ENCODE results near the gene UVRAG.

The UVRAG gene

DNA sequence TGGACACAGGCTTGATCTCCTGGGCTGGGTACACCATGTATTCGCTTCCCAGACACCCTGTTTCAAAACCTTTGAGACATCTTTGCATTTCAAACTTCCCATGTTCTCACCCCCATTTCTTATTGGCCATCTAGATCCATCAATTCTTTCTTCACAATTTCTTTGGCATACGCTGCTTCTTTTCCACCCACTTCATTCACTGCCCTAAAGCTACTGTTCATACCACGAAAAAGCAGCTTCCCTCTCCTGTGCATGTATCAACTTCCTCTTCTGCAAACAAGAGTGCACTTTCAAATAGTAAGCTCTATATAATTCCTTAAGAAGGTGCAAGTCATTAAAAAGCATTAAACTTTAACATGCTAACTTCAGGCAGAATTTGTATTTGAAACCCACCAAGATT, 21.4 kb downstream of the UVRAG start:
- no peak for DNase-seq (ENCODE audit: low read depth)
- H3K4me3 ChIP-seq (ENCODE audit: low read depth, low read length), result no peak overlapping the region

DNA sequence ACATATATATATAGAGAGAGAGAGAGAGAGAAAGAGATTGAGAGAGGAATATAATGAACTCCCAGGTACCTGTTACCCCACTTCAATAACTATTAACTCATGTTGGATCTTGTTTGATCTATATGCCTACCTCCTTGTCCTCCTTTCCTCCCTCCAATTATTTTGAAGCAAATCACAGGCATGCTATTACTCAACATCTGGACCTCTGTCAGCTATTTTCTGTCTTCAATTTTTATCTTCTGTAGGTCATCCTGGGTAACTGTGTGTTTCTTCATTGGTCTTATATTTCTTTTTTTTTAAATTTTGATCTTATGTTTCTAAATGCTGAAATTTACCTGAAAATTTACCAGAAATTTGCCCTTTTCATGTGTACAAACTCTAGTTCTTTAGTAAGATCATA, 24.8 kb downstream of the UVRAG start:
- H3K4me3 ChIP-seq (ENCODE audit: low read depth, low read length), result no peak overlapping the region
- no peak for DNase-seq (ENCODE audit: low read depth)
- TF ChIP-seq, protein P1, sequence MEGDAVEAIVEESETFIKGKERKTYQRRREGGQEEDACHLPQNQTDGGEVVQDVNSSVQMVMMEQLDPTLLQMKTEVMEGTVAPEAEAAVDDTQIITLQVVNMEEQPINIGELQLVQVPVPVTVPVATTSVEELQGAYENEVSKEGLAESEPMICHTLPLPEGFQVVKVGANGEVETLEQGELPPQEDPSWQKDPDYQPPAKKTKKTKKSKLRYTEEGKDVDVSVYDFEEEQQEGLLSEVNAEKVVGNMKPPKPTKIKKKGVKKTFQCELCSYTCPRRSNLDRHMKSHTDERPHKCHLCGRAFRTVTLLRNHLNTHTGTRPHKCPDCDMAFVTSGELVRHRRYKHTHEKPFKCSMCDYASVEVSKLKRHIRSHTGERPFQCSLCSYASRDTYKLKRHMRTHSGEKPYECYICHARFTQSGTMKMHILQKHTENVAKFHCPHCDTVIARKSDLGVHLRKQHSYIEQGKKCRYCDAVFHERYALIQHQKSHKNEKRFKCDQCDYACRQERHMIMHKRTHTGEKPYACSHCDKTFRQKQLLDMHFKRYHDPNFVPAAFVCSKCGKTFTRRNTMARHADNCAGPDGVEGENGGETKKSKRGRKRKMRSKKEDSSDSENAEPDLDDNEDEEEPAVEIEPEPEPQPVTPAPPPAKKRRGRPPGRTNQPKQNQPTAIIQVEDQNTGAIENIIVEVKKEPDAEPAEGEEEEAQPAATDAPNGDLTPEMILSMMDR (IDR thresholded peaks at IDR 0.05; ENCODE audit: control insufficient read depth, extremely low read depth, insufficient read depth), result no peak

More for the DNA sequence above, 21.4 kb downstream of the UVRAG start:
- TF ChIP-seq, protein P1 (IDR thresholded peaks at IDR 0.05; ENCODE audit: control insufficient read depth, extremely low read depth, insufficient read depth), result no peak

DNA sequence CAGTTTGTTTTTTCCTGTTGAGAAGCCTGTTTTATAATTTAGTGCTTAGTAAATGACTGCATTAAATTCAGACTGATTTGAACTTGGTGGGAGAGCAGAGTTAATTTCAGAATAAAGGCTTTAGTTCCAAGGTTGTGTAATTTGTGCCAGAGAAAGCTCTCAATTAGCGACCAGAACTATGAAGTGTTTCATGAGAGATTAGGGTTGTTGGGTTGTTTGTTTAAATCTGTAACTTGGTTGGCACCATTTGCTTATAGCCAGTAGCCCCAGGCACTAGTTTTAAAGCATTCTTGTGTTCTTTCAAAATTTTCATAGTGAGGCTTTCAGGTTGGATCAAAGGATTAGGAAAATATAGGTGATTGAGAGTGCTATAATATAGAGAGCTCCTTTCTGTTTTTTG, 25.5 kb downstream of the UVRAG start:
- DNase-seq (ENCODE audit: low read depth), result no peak
- H3K4me3 ChIP-seq (ENCODE audit: low read depth, low read length), result no peak overlapping the region
- TF ChIP-seq, protein P1 (IDR thresholded peaks at IDR 0.05; ENCODE audit: control insufficient read depth, extremely low read depth, insufficient read depth), result no peak

DNA sequence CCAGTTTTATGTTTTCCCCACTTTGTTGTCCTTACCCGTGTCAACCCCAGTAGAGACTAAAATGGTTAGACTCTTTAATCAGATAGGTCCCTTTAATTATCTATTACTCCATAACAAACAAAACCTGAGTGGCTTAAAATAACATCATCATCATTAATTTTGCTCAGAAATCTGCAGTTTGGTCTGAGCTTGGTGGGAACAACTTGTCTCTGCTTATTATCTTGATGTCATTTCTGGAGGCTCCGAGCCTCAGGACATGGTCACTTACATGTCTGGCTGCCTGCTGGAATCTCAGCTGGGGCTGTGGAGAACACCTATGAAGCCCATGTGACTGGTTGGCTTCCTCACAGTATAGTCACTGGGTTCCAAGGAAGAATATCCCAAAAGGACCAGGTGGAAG, 26.7 kb downstream of the UVRAG start:
- no peak for DNase-seq (ENCODE audit: low read depth)
- no peak overlapping the region for H3K4me3 ChIP-seq (ENCODE audit: low read depth, low read length)
- TF ChIP-seq, protein P1 (IDR thresholded peaks at IDR 0.05; ENCODE audit: control insufficient read depth, extremely low read depth, insufficient read depth), result no peak

DNA sequence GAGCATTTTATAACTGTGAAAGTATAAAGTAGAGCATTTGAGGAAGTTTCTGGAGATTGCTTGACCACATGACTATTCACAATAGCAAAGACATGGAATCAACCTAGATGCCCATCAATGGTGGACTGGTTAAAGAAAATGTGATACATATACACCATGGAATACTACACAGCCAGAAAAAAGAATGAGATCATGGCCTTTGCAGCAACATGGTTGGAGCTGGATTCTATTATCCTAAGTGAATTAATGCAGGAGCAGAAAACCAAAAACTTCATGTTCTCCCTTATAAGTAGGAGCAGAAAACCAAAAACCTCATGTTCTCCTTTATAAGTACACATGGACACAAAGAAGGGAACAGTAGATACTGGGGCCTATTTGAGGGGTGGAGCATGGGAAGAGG, 30.3 kb downstream of the UVRAG start:
- H3K4me3 ChIP-seq (ENCODE audit: low read depth, low read length), result no peak overlapping the region
- TF ChIP-seq, protein P1 (IDR thresholded peaks at IDR 0.05; ENCODE audit: control insufficient read depth, extremely low read depth, insufficient read depth), result no peak
- DNase-seq (ENCODE audit: low read depth), result no peak

DNA sequence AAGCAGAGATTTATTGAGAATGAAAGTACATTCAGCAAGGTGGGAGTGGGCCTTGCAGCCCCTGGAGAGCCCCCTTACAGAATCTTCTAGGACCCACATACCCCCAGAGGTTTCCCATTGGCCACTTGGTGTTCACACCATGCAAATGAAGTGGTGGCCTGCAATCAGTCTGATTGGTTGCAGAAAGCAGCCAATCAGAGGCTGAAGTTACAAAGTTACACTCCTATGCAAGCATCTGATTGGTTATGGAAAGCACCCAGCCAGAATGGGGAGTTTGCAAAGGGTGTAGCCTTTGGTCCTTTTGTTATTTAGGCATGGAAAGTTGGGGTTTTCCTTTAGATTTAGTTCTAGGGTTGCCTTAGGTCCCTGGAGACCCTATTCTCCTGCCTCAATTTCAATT, 34.9 kb downstream of the UVRAG start:
- TF ChIP-seq, protein P1 (IDR thresholded peaks at IDR 0.05; ENCODE audit: control insufficient read depth, extremely low read depth, insufficient read depth), result no peak
- H3K4me3 ChIP-seq (ENCODE audit: low read depth, low read length), result no peak overlapping the region
- DNase-seq (ENCODE audit: low read depth), result no peak

DNA sequence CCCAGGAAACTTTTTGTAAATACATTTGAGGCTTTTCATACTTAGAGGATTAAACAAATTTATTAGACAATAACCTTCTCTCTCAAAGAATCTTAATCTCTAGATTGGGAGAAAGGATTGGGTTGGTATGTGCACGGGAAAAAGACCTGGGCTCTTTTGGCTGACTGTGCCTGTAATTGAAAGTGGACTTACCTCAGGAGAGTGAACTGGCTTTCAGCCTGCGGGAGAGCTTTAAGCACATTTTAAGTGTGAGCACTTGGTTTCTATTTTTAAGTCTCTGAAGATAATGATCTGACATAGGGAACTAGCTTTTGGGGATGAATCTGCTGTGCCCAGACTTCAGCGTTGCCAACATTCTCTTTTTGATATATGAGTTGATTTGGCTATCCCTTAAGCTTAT, 35.8 kb downstream of the UVRAG start:
- TF ChIP-seq, protein P1 (IDR thresholded peaks at IDR 0.05; ENCODE audit: control insufficient read depth, extremely low read depth, insufficient read depth), result no peak
- H3K4me3 ChIP-seq (ENCODE audit: low read depth, low read length), result no peak overlapping the region
- no peak for DNase-seq (ENCODE audit: low read depth)

All from LNCaP clone FGC (cell line).